Astrocyte (in vitro differentiated cells and primary cell): ENCODE data around the gene IRX5. TPM values are rescaled to one million over a fixed set of nuclear protein-coding genes. Genes with fewer than 3 reads are reported as not detected.

Source experiments
- DNase-seq: peaks from one replicate; pipeline ENCODE4 v3.0.0-alpha.2; 2010; ENCODE audit warnings: low read depth
- FAIRE-seq: peaks from 2 replicates; lab custom pipeline; 2011; peaks lifted over from hg19 to GRCh38; lab: Jason Lieb, UNC
- H2AFZ ChIP-seq: 2 replicates; pipeline ENCODE4 v1.6.0; 2012; ENCODE audit warnings: low read depth, low read length, inconsistent platforms
- H3K27ac ChIP-seq: 2 replicates; pipeline ENCODE4 v1.5.1; 2011; ENCODE audit warnings: low read depth, low read length, inconsistent platforms
- H3K27me3 ChIP-seq: 2 replicates; pipeline ENCODE4 v1.6.0; 2011; ENCODE audit warnings: low read length, inconsistent platforms; ENCODE audit not compliant: insufficient read depth
- H3K36me3 ChIP-seq: 2 replicates; pipeline ENCODE4 v1.5.1; 2011; ENCODE audit warnings: low read length, inconsistent platforms; ENCODE audit not compliant: insufficient read depth
- H3K4me1 ChIP-seq: 2 replicates; pipeline ENCODE4 v1.5.1; 2011; ENCODE audit warnings: low read length, inconsistent platforms; ENCODE audit not compliant: insufficient read depth
- H3K4me2 ChIP-seq: 2 replicates; pipeline ENCODE4 v1.6.0; 2012; ENCODE audit warnings: low read length, inconsistent platforms
- H3K4me3 ChIP-seq: 2 replicates; pipeline ENCODE4 v1.5.1; 2011; ENCODE audit warnings: low read depth, mild to moderate bottlenecking, low read length, inconsistent platforms; ENCODE audit not compliant: insufficient read depth
- H3K79me2 ChIP-seq: 2 replicates; pipeline ENCODE4 v1.6.0; 2012; ENCODE audit warnings: mild to moderate bottlenecking, low read length, inconsistent platforms; ENCODE audit not compliant: insufficient read depth
- H3K9ac ChIP-seq: 2 replicates; pipeline ENCODE4 v1.6.0; 2012; ENCODE audit warnings: mild to moderate bottlenecking, low read length, inconsistent platforms
- H3K9me3 ChIP-seq: 2 replicates; pipeline ENCODE4 v1.5.1; 2012; ENCODE audit warnings: low read depth, mild to moderate bottlenecking, low read length, inconsistent platforms; ENCODE audit not compliant: insufficient read depth
- H4K20me1 ChIP-seq: 2 replicates; pipeline ENCODE4 v1.6.0; 2012; ENCODE audit warnings: low read length, inconsistent platforms; ENCODE audit not compliant: insufficient read depth
- H3K27ac Mint-ChIP-seq: one replicate; pipeline ENCODE4 v1.8.0; 2021; ENCODE audit warnings: mild to moderate bottlenecking, mixed read lengths; ENCODE audit not compliant: unreplicated experiment
- H3K27me3 Mint-ChIP-seq: one replicate; pipeline ENCODE4 v1.8.0; 2021; ENCODE audit warnings: low read depth, mixed read lengths; ENCODE audit not compliant: unreplicated experiment
- H3K36me3 Mint-ChIP-seq: one replicate; pipeline ENCODE4 v1.8.0; 2021; ENCODE audit warnings: low read depth, mixed read lengths; ENCODE audit not compliant: unreplicated experiment
- H3K4me1 Mint-ChIP-seq: one replicate; pipeline ENCODE4 v1.8.0; 2021; ENCODE audit warnings: low read depth, mixed read lengths; ENCODE audit not compliant: unreplicated experiment
- H3K4me3 Mint-ChIP-seq: one replicate; pipeline ENCODE4 v1.8.0; 2021; ENCODE audit warnings: mild to moderate bottlenecking, moderate library complexity, mixed read lengths; ENCODE audit not compliant: unreplicated experiment
- H3K9me3 Mint-ChIP-seq: one replicate; pipeline ENCODE4 v1.8.0; 2021; ENCODE audit warnings: mild to moderate bottlenecking, mixed read lengths; ENCODE audit not compliant: unreplicated experiment
- EZH2 ChIP-seq: IDR thresholded peaks from 2 replicates; pipeline ENCODE4 v1.6.1; 2012; ENCODE audit warnings: mild to moderate bottlenecking, low read length, inconsistent platforms; ENCODE audit not compliant: insufficient read depth
- total RNA-seq: library from RNA; stranded (reverse); gene quantifications from 2 replicates; pipeline ENCODE4 v1.2.1, GENCODE V29; 2021
- TF ChIP-seq, protein P1 (sequence below): IDR thresholded peaks from 2 replicates; pipeline ENCODE4 v1.5.1; 2011; ENCODE audit warnings: low read depth, mild to moderate bottlenecking, inconsistent platforms, low read length, moderate library complexity; ENCODE audit not compliant: insufficient read depth

Gene IRX5
- total RNA-seq, 1 donor from 2014 or later: 0.57 TPM

DNA sequence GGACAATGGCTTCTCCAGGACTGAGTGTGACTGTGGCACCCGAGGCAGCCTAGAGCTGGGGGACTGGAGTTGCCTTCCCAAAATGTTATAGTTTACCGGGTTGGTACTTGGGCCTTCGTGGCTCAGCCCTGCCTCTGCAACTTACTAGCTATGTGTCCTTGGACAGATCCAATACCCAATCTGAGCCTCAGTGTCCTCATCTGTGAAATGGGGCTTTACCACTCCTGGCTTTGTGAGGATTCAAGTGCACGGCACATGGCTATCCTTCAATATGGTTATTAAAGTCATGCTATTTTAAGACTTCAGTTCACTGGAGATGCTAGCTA lies 9.6 kb downstream of the IRX5 start:
- Mint-ChIP-seq H3K27ac (no peak overlapping the region), H3K4me3 (no peak overlapping the region), H3K4me1 (no peaks in the 10 kb centered on the region), H3K36me3 (no peaks in the 10 kb centered on the region), H3K27me3 (peaks cover 90% of the 10 kb centered on the region), H3K9me3 (peaks cover 9% of the 10 kb centered on the region)
- Histone ChIP-seq H3K27ac (no peak overlapping the region), H3K36me3 (no peaks in the 10 kb centered on the region), H3K27me3 (peaks cover 67% of the 10 kb centered on the region), H3K4me1 (peaks cover 15% of the 10 kb centered on the region), H3K9me3 (no peaks in the 10 kb centered on the region), H3K4me3 (no peak overlapping the region), H3K79me2 (peaks cover 29% of the 10 kb centered on the region), H4K20me1 (peaks cover 35% of the 10 kb centered on the region), H2AFZ (no peak overlapping the region), H3K4me2 (no peak overlapping the region), H3K9ac (no peak overlapping the region)
- FAIRE-seq: no peak
- no peak for TF ChIP-seq EZH2
- TF ChIP-seq, protein P1, sequence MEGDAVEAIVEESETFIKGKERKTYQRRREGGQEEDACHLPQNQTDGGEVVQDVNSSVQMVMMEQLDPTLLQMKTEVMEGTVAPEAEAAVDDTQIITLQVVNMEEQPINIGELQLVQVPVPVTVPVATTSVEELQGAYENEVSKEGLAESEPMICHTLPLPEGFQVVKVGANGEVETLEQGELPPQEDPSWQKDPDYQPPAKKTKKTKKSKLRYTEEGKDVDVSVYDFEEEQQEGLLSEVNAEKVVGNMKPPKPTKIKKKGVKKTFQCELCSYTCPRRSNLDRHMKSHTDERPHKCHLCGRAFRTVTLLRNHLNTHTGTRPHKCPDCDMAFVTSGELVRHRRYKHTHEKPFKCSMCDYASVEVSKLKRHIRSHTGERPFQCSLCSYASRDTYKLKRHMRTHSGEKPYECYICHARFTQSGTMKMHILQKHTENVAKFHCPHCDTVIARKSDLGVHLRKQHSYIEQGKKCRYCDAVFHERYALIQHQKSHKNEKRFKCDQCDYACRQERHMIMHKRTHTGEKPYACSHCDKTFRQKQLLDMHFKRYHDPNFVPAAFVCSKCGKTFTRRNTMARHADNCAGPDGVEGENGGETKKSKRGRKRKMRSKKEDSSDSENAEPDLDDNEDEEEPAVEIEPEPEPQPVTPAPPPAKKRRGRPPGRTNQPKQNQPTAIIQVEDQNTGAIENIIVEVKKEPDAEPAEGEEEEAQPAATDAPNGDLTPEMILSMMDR: no peak
- DNase-seq: no peak

DNA sequence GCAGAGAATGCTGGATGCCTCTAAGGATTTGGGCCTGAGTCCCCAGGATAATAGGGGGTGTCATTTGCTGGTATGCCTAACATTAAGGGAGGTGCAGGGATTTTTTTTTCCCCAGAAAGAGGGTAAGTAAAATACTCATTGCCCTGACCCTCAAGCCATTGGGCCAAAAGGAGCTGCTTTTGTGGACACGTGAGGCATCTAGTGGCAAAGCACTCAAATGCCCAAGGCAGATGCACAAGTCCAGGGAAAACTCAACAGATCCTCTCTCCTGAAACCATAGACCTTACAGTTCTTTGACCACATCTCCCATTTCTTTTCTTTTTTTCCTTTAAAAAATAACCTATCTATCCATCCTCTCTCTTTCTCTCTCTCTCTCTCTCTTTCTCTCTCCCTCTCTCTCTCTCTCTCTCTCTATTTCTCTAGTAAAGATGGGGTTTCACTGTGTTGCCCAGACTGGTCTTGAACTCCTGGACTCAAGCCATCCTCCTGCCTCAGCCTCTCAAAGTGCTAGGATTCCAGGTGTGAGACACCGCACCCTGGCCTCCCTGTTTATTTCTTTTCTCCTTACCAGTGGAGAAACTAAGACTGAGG lies 11.8 kb downstream of the IRX5 start:
- Histone ChIP-seq H3K4me1 (peaks cover 7% of the 10 kb centered on the region), H3K9ac (no peak overlapping the region), H3K9me3 (no peaks in the 10 kb centered on the region), H4K20me1 (peaks cover 17% of the 10 kb centered on the region), H3K27me3 (peaks cover 47% of the 10 kb centered on the region), H3K27ac (no peak overlapping the region), H3K4me2 (no peak overlapping the region), H2AFZ (no peak overlapping the region), H3K36me3 (no peaks in the 10 kb centered on the region), H3K4me3 (no peak overlapping the region), H3K79me2 (peaks cover 9% of the 10 kb centered on the region)
- H3K27ac Mint-ChIP-seq: no peak overlapping the region
- no peak for DNase-seq
- no peaks in the 10 kb centered on the region for H3K4me1 Mint-ChIP-seq
- no peak for TF ChIP-seq EZH2
- TF ChIP-seq, protein P1: no peak
- peaks cover 81% of the 10 kb centered on the region for H3K27me3 Mint-ChIP-seq
- H3K36me3 Mint-ChIP-seq: no peaks in the 10 kb centered on the region
- peaks cover 12% of the 10 kb centered on the region for H3K9me3 Mint-ChIP-seq
- no peak overlapping the region for H3K4me3 Mint-ChIP-seq
- no peak for FAIRE-seq

DNA sequence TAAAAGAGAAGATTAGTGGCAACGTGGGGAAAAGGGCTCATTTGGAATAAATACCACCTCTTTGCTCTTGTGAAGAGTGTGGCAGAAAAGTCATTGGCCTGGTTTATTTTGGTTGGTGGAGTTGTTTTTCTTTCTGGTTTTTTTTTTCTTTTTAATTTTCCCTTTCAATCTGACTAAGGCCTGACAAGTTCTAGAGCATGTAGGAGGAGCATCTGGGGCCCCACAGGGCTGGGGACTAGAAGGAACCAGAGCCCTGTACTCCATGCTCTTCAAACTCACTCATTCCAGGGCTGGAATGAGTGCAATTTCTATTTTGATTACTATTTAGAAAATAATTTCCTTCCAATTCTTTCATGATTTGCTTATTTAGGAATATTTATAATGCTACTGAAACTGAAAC lies 13.3 kb downstream of the IRX5 start:
- Mint-ChIP-seq H3K27me3 (peaks cover 76% of the 10 kb centered on the region), H3K36me3 (no peaks in the 10 kb centered on the region), H3K4me3 (no peak overlapping the region), H3K9me3 (peaks cover 9% of the 10 kb centered on the region), H3K27ac (no peak overlapping the region), H3K4me1 (no peaks in the 10 kb centered on the region)
- H3K36me3 ChIP-seq: no peaks in the 10 kb centered on the region
- no peak for DNase-seq
- TF ChIP-seq, protein P1: no peak
- TF ChIP-seq EZH2: no peak
- no peak overlapping the region for H3K4me2 ChIP-seq
- no peak overlapping the region for H3K4me3 ChIP-seq
- H3K79me2 ChIP-seq: no peaks in the 10 kb centered on the region
- no peak overlapping the region for H2AFZ ChIP-seq
- no peaks in the 10 kb centered on the region for H3K9me3 ChIP-seq
- no peak overlapping the region for H3K27ac ChIP-seq
- no peaks in the 10 kb centered on the region for H3K4me1 ChIP-seq
- no peak for FAIRE-seq
- no peak overlapping the region for H3K9ac ChIP-seq
- H4K20me1 ChIP-seq: peaks cover 7% of the 10 kb centered on the region
- peaks cover 36% of the 10 kb centered on the region for H3K27me3 ChIP-seq
